ENCODE measurements around the gene ATP9A. TPM values are rescaled to one million over a fixed set of nuclear protein-coding genes. Genes with fewer than 3 reads are reported as not detected.
"Not testable (repeated sequence)": the region's sequence is repeated elsewhere in the genome, so short reads cannot be mapped to it uniquely, and the experiment has no call there.

ATP9A gene
- total RNA-seq, 1 experiment from 2014 or later = 16.8 TPM

- RAD21 ChIA-PET (ENCODE audit: low non-redundant PET in 1 of 2, low total read pairs in 2 of 2, uncharacterized antibody in 2 of 2, unreplicated experiment in 2 of 2); H3K79me2 ChIP-seq (ENCODE audit: insufficient read depth, low read length); H3K9ac ChIP-seq (ENCODE audit: low read length); ATAC-seq; H3K27ac ChIP-seq (ENCODE audit: low read depth, low read length); POLR2A ChIA-PET; H3K27me3 ChIP-seq (ENCODE audit: insufficient read depth, low read length); BruUV-seq (replicated peaks); DNase-seq (ENCODE audit: low read depth, low spot score); H2AFZ ChIP-seq (ENCODE audit: low read depth, low read length, poor library complexity, severe bottlenecking); H3K4me3 ChIP-seq (replicated peaks in 1 of 2; ENCODE audit: low read depth in 1 of 2, low read length in 2 of 2); H3K4me1 ChIP-seq (ENCODE audit: control insufficient read depth in 1 of 2, insufficient read depth in 2 of 2, low read length in 2 of 2); H3K9me2 ChIP-seq (ENCODE audit: insufficient read depth); H4K20me1 ChIP-seq (ENCODE audit: insufficient read depth); intact Hi-C loops (cut with micrococcal nuclease); H3K4me2 ChIP-seq (ENCODE audit: low read length); H3K9me3 ChIP-seq (ENCODE audit: control insufficient read depth in 1 of 2, insufficient read depth in 1 of 2, low read depth in 1 of 2, low read length in 2 of 2); CTCF ChIA-PET; H3K36me3 ChIP-seq (ENCODE audit: control insufficient read depth in 1 of 2, insufficient read depth in 2 of 2, low read length in 2 of 2): not testable (repeated sequence)
These were observed 45.9 kb downstream of the ATP9A start for GRCh38 chr20:51722246-51722645.

GRCh38 chr20:51720854-51721253 lies 47.3 kb downstream of the ATP9A start:
- Histone ChIP-seq H3K36me3 (ENCODE audit: control insufficient read depth in 1 of 2, insufficient read depth in 2 of 2, low read length in 2 of 2) (no peaks in the 10 kb centered on the region), H2AFZ (ENCODE audit: low read depth, low read length, poor library complexity, severe bottlenecking) (no peak overlapping the region), H3K9me3 (ENCODE audit: control insufficient read depth in 1 of 2, insufficient read depth in 1 of 2, low read depth in 1 of 2, low read length in 2 of 2) (no peaks in the 10 kb centered on the region), H3K9me2 (ENCODE audit: insufficient read depth) (no peaks in the 10 kb centered on the region), H3K4me3 (replicated peaks in 1 of 2; ENCODE audit: low read depth in 1 of 2, low read length in 2 of 2) (no peak overlapping the region), H3K27ac (ENCODE audit: low read depth, low read length) (no peak overlapping the region), H3K79me2 (ENCODE audit: insufficient read depth, low read length) (no peaks in the 10 kb centered on the region), H3K4me2 (ENCODE audit: low read length) (no peak overlapping the region), H3K27me3 (ENCODE audit: insufficient read depth, low read length) (no peaks in the 10 kb centered on the region), H3K4me1 (ENCODE audit: control insufficient read depth in 1 of 2, insufficient read depth in 2 of 2, low read length in 2 of 2) (no peaks in the 10 kb centered on the region; a peak in 1 of 4 replicates), H4K20me1 (ENCODE audit: insufficient read depth) (no peaks in the 10 kb centered on the region), H3K9ac (ENCODE audit: low read length) (no peak overlapping the region)
- DNase-seq (ENCODE audit: low read depth, low spot score) (no peak), ATAC-seq (no peak)
- ChIA-PET RAD21 (ENCODE audit: low non-redundant PET in 1 of 2, low total read pairs in 2 of 2, uncharacterized antibody in 2 of 2, unreplicated experiment in 2 of 2) (no interaction called here), POLR2A (no interaction called here), CTCF (no interaction called here)
- intact Hi-C loops (cut with micrococcal nuclease) = no loop called here
- TF ChIP-seq ELF1 (IDR thresholded peaks at IDR 0.05; ENCODE audit: borderline replicate concordance, low read depth) (no peak), CEBPB (IDR thresholded peaks at IDR 0.05; ENCODE audit: low read depth) (no peak), MAX (IDR thresholded peaks at IDR 0.05) (no peak), FOSL1 (IDR thresholded peaks at IDR 0.05; ENCODE audit: low read depth) (no peak)
- no TSS peak for BruUV-seq (replicated peaks)

- POLR2A ChIA-PET = no interaction called here
- Histone ChIP-seq H3K36me3 (ENCODE audit: control insufficient read depth in 1 of 2, insufficient read depth in 2 of 2, low read length in 2 of 2) (no peaks in the 10 kb centered on the region), H3K27me3 (ENCODE audit: insufficient read depth, low read length) (no peaks in the 10 kb centered on the region), H3K9me2 (ENCODE audit: insufficient read depth) (no peaks in the 10 kb centered on the region), H3K79me2 (ENCODE audit: insufficient read depth, low read length) (no peaks in the 10 kb centered on the region), H3K9ac (ENCODE audit: low read length) (no peak overlapping the region), H3K9me3 (ENCODE audit: control insufficient read depth in 1 of 2, insufficient read depth in 1 of 2, low read depth in 1 of 2, low read length in 2 of 2) (no peaks in the 10 kb centered on the region), H3K4me2 (ENCODE audit: low read length) (no peak overlapping the region), H2AFZ (ENCODE audit: low read depth, low read length, poor library complexity, severe bottlenecking) (no peak overlapping the region), H3K4me1 (ENCODE audit: control insufficient read depth in 1 of 2, insufficient read depth in 2 of 2, low read length in 2 of 2) (no peaks in the 10 kb centered on the region; a peak in 1 of 4 replicates), H4K20me1 (ENCODE audit: insufficient read depth) (no peaks in the 10 kb centered on the region), H3K4me3 (replicated peaks in 1 of 2; ENCODE audit: low read depth in 1 of 2, low read length in 2 of 2) (no peak overlapping the region), H3K27ac (ENCODE audit: low read depth, low read length) (no peak overlapping the region)
- DNase-seq (ENCODE audit: low read depth, low spot score) (no peak), ATAC-seq (no peak)
- BruUV-seq (replicated peaks) = no TSS peak
- RAD21 ChIA-PET (ENCODE audit: low non-redundant PET in 1 of 2, low total read pairs in 2 of 2, uncharacterized antibody in 2 of 2, unreplicated experiment in 2 of 2) = no interaction called here
- intact Hi-C loops (cut with micrococcal nuclease) = no loop called here
- CTCF ChIA-PET = no interaction called here
- TF ChIP-seq ZBTB33 (IDR thresholded peaks at IDR 0.05; ENCODE audit: extremely low read depth, insufficient replicate concordance, low read length) = no peak
- no peak for TF ChIP-seq POLR2A (IDR thresholded peaks at IDR 0.05; ENCODE audit: borderline replicate concordance, extremely low read depth, insufficient read depth, insufficient read length)
- no peak for TF ChIP-seq POLR2AphosphoS5 (IDR thresholded peaks at IDR 0.05; ENCODE audit: low read depth, low read length)
- TF ChIP-seq EZH2phosphoT487 (IDR thresholded peaks at IDR 0.05; ENCODE audit: borderline replicate concordance) = no peak
- TF ChIP-seq CBX3 (IDR thresholded peaks at IDR 0.05; ENCODE audit: low read depth) = no peak
- no peak for TF ChIP-seq ATF3 (IDR thresholded peaks at IDR 0.05)
- TF ChIP-seq FOSL1 (IDR thresholded peaks at IDR 0.05; ENCODE audit: low read depth) = no peak
- TF ChIP-seq ZFX (IDR thresholded peaks at IDR 0.05) = no peak
- no peak for TF ChIP-seq RAD21 (IDR thresholded peaks at IDR 0.05; ENCODE audit: low read depth)
- TF ChIP-seq EGR1 (IDR thresholded peaks at IDR 0.05; ENCODE audit: low read depth) = no peak
- no peak for TF ChIP-seq MAX (IDR thresholded peaks at IDR 0.05)
- no peak for TF ChIP-seq ZNF274 (IDR thresholded peaks at IDR 0.05; ENCODE audit: low read depth, low read length)
These were observed 47.8 kb downstream of the ATP9A start for GRCh38 chr20:51720384-51720783.

Data from HCT116 (cell line).